OCI-LY7 (cell line): Measurements from ENCODE around the gene DUSP7. TPM values are rescaled to one million over a fixed set of nuclear protein-coding genes. Genes with fewer than 3 reads are reported as not detected.

Experiments used
- BruUV-seq: library from RNA; stranded (reverse); fragments of 400-500 nt; replicated peaks from 2 replicates; lab custom pipeline; 2021; lab: Mats Ljungman, UMichigan
- CTCF ChIA-PET: fragments of 300-600 bp; sonication (Branson Sonifier 250); formaldehyde crosslinking; loops from one replicate; lab custom pipeline; 2022; ENCODE audit warnings: antibody characterized with exemption; ENCODE audit not compliant: unreplicated experiment; lab: Charles Lee
- POLR2A ChIA-PET: fragments of 300-600 bp; sonication (Branson Sonifier 250); formaldehyde crosslinking; loops from one replicate; lab custom pipeline; 2022; ENCODE audit warnings: antibody characterized with exemption; lab: Charles Lee
- DNase-seq: peaks from one replicate; pipeline ENCODE4 v3.0.0-alpha.2; 2015; ENCODE audit warnings: low spot score
- H2AFZ ChIP-seq: fragments of 200-600 bp; sonication (generic), shearing (Covaris generic); 2 replicates; pipeline ENCODE4 v1.6.1; 2014; ENCODE audit warnings: mild to moderate bottlenecking, antibody characterized with exemption, low read length, moderate library complexity
- H3K27ac ChIP-seq: fragments of 200-600 bp; sonication (generic); 2 replicates; pipeline ENCODE4 v1.5.1; 2014; ENCODE audit warnings: mixed run types, low read depth, mild to moderate bottlenecking, moderate library complexity, low read length, inconsistent platforms; ENCODE audit not compliant: poor library complexity, severe bottlenecking
- H3K36me3 ChIP-seq: fragments of 200-600 bp; sonication (generic); 2 replicates; pipeline ENCODE4 v1.6.1; 2014; ENCODE audit warnings: mild to moderate bottlenecking, antibody characterized with exemption, low read length, moderate library complexity, mixed read lengths; ENCODE audit not compliant: insufficient read depth
- H3K4me1 ChIP-seq: fragments of 200-600 bp; sonication (generic); 2 replicates; pipeline ENCODE4 v1.5.1; 2014; ENCODE audit warnings: mild to moderate bottlenecking, low read length; ENCODE audit not compliant: insufficient read depth, poor library complexity, severe bottlenecking
- H3K4me2 ChIP-seq: fragments of 200-600 bp; sonication (generic); 2 replicates; pipeline ENCODE4 v1.6.1; 2014; ENCODE audit warnings: mild to moderate bottlenecking, low read length
- H3K4me3 ChIP-seq: fragments of 200-600 bp; sonication (generic); 2 replicates; pipeline ENCODE4 v1.5.1; 2014; ENCODE audit warnings: mild to moderate bottlenecking, low read depth, low read length; ENCODE audit not compliant: poor library complexity, severe bottlenecking
- H3K79me2 ChIP-seq: fragments of 200-600 bp; sonication (generic); 2 replicates; pipeline ENCODE4 v1.6.1; 2016; ENCODE audit warnings: low read depth, mild to moderate bottlenecking, low read length, moderate library complexity, mixed read lengths; ENCODE audit not compliant: insufficient read depth
- H3K9me2 ChIP-seq: fragments of 200-600 bp; sonication (generic); 2 replicates; pipeline ENCODE4 v1.6.1; 2016; ENCODE audit warnings: mild to moderate bottlenecking, low read length, mixed read lengths; ENCODE audit not compliant: insufficient read depth
- H3K9me3 ChIP-seq: fragments of 200-600 bp; sonication (generic); 2 replicates; pipeline ENCODE4 v1.6.1; 2014; ENCODE audit warnings: mild to moderate bottlenecking, mixed run types, low read length, mixed read lengths
- H4K20me1 ChIP-seq: fragments of 200-600 bp; sonication (generic); 2 replicates; pipeline ENCODE4 v1.6.1; 2014; ENCODE audit warnings: mild to moderate bottlenecking, antibody characterized with exemption, low read length, moderate library complexity, mixed read lengths; ENCODE audit not compliant: insufficient read depth
- CTCF ChIP-seq: fragments of 200-600 bp; sonication (generic); conservative IDR thresholded peaks from 2 replicates; pipeline ENCODE4 v1.5.1; 2014; ENCODE audit warnings: mild to moderate bottlenecking, antibody characterized with exemption, low read length, moderate library complexity, mixed read lengths
- EZH2phosphoT487 ChIP-seq: fragments of 200-600 bp; sonication (generic); IDR thresholded peaks from 2 replicates; pipeline ENCODE4 v1.6.1; 2018; ENCODE audit warnings: low read depth, borderline replicate concordance, mild to moderate bottlenecking, mixed run types, antibody characterized with exemption, low read length, moderate library complexity, mixed read lengths
- intact Hi-C: fragments of 100-400 bp; cut with micrococcal nuclease; formaldehyde crosslinking; loops from one replicate; pipeline ENCODE4 v1.10.0; 2022; ENCODE audit not compliant: unreplicated experiment
- total RNA-seq, 2 experiments: library from RNA; depleted of rRNA in 1 of 2; stranded (reverse); fragments of >200 nt in 1 of 2; shearing (Covaris generic) in 1 of 2; gene quantifications; 2 replicates each; pipeline ENCODE4 v1.2.3, GENCODE V29; 2014 to 2022

The DUSP7 gene
- total RNA-seq, 2 experiments from 2014 or later, result 11.4 to 14.4 TPM

- H2AFZ ChIP-seq, result no peak overlapping the region
- H4K20me1 ChIP-seq, result no peaks in the 10 kb centered on the region
- no peaks in the 10 kb centered on the region for H3K9me2 ChIP-seq
- H3K4me1 ChIP-seq, result peaks cover 23% of the 10 kb centered on the region
- TF ChIP-seq EZH2phosphoT487 (no peak), CTCF (no peak)
- H3K36me3 ChIP-seq, result peaks cover 44% of the 10 kb centered on the region; the same call in 1 of the 2 replicates
- intact Hi-C loops, result no loop called here
- H3K9me3 ChIP-seq, result no peaks in the 10 kb centered on the region
- no peak for DNase-seq
- BruUV-seq, result no TSS peak
- no peak overlapping the region for H3K4me3 ChIP-seq
- no peaks in the 10 kb centered on the region for H3K79me2 ChIP-seq
- POLR2A ChIA-PET, result no interaction called here
- CTCF ChIA-PET, result no interaction called here
- no peak overlapping the region for H3K27ac ChIP-seq
- no peak overlapping the region for H3K4me2 ChIP-seq
Observed at GRCh38 chr3:52049503-52049902, 6.9 kb downstream of the DUSP7 start.

- Histone ChIP-seq H4K20me1 (no peaks in the 10 kb centered on the region), H3K79me2 (no peaks in the 10 kb centered on the region), H3K9me3 (no peaks in the 10 kb centered on the region), H3K27ac (no peak overlapping the region), H3K9me2 (no peaks in the 10 kb centered on the region), H2AFZ (no peak overlapping the region), H3K4me1 (peaks cover 4% of the 10 kb centered on the region), H3K4me3 (no peak overlapping the region), H3K4me2 (no peak overlapping the region), H3K36me3 (peaks cover 33% of the 10 kb centered on the region; the same call in 1 of the 2 replicates)
- CTCF ChIA-PET, result no interaction called here
- POLR2A ChIA-PET, result interaction anchor here (0.6 to 0.7 kb wide), 2 partner anchors 134 to 156 kb away, joined by 3 read pairs; no protein-coding TSS in a partner anchor
- TF ChIP-seq EZH2phosphoT487 (no peak), CTCF (no peak)
- DNase-seq, result no peak
- intact Hi-C loops, result no loop called here
- BruUV-seq, result no TSS peak
Observed at GRCh38 chr3:52047295-52047960, 8.9 kb downstream of the DUSP7 start.

- no peak for TF ChIP-seq EZH2phosphoT487
- TF ChIP-seq CTCF, result no peak
- H3K9me2 ChIP-seq, result no peaks in the 10 kb centered on the region
- intact Hi-C loops, result no loop called here
- no peaks in the 10 kb centered on the region for H3K79me2 ChIP-seq
- H3K36me3 ChIP-seq, result peaks cover 28% of the 10 kb centered on the region; the same call in 1 of the 2 replicates
- H3K27ac ChIP-seq, result no peak overlapping the region
- no peaks in the 10 kb centered on the region for H4K20me1 ChIP-seq
- H3K4me3 ChIP-seq, result no peak overlapping the region
- no peaks in the 10 kb centered on the region for H3K4me1 ChIP-seq
- BruUV-seq, result no TSS peak
- CTCF ChIA-PET, result no interaction called here
- H3K9me3 ChIP-seq, result no peaks in the 10 kb centered on the region
- DNase-seq, result no peak
- no peak overlapping the region for H3K4me2 ChIP-seq
- H2AFZ ChIP-seq, result no peak overlapping the region
- POLR2A ChIA-PET, result interaction anchor here (0.6 kb wide), 1 partner anchor 157 kb away, joined by 3 read pairs; no protein-coding TSS in a partner anchor
Observed at GRCh38 chr3:52046902-52047239, 9.5 kb downstream of the DUSP7 start.
